PC-9 (cell line): ENCODE results near the gene GALK1. TPM values are rescaled to one million over a fixed set of nuclear protein-coding genes. Genes with fewer than 3 reads are reported as not detected.

Experiments
- BruUV-seq: library from RNA; stranded (reverse); fragments of 400-500 nt; replicated peaks from 2 replicates; lab custom pipeline; 2021; lab: Mats Ljungman, UMichigan
- CTCF ChIA-PET: fragments of 300-600 bp; sonication (Branson Sonifier 250); formaldehyde crosslinking; loops from one replicate; lab custom pipeline; 2022; ENCODE audit warnings: antibody characterized with exemption; lab: Charles Lee
- POLR2A ChIA-PET: fragments of 300-600 bp; sonication (Branson Sonifier 250); formaldehyde crosslinking; loops from one replicate; lab custom pipeline; 2022; ENCODE audit warnings: antibody characterized with exemption; ENCODE audit not compliant: unreplicated experiment; lab: Charles Lee
- DNase-seq, 2 experiments: peaks; one replicate each; pipeline versions ENCODE4 v3.0.0 to v3.0.0-alpha.2; 2015 to 2022; ENCODE audit warnings: mixed read lengths in 1 of 2
- H2AFZ ChIP-seq: fragments of 200-600 bp; sonication (generic); 2 replicates; pipeline ENCODE4 v1.8.1; 2017; ENCODE audit warnings: antibody characterized with exemption
- H3F3A ChIP-seq: fragments of 200-600 bp; sonication (generic); 2 replicates; pipeline ENCODE4 v1.8.1; 2017; ENCODE audit warnings: antibody characterized with exemption, mild to moderate bottlenecking, low read depth; ENCODE audit not compliant: insufficient read depth
- H3K27ac ChIP-seq: fragments of 200-600 bp; sonication (generic); 2 replicates; pipeline ENCODE4 v1.6.1; 2016; ENCODE audit warnings: mixed run types
- H3K27me3 ChIP-seq: fragments of 200-600 bp; sonication (generic); 2 replicates; pipeline ENCODE4 v1.6.1; 2016; ENCODE audit warnings: low read depth, mixed run types; ENCODE audit not compliant: insufficient read depth
- H3K36me3 ChIP-seq: fragments of 200-600 bp; sonication (generic); 2 replicates; pipeline ENCODE4 v1.6.1; 2016; ENCODE audit warnings: low read depth, mixed run types
- H3K4me1 ChIP-seq: fragments of 200-600 bp; sonication (generic); replicated peaks from 2 replicates; pipeline ENCODE4 v1.6.1; 2016; ENCODE audit warnings: mixed run types; ENCODE audit not compliant: insufficient read depth
- H3K4me2 ChIP-seq: fragments of 200-600 bp; sonication (generic); 2 replicates; pipeline ENCODE4 v1.6.1; 2017; ENCODE audit warnings: mixed run types
- H3K4me3 ChIP-seq: fragments of 200-600 bp; sonication (generic); 2 replicates; pipeline ENCODE4 v1.6.1; 2016; ENCODE audit warnings: mixed run types
- H3K79me2 ChIP-seq: fragments of 200-600 bp; sonication (generic); 2 replicates; pipeline ENCODE4 v1.6.1; 2017; ENCODE audit warnings: low read depth, mixed run types
- H3K9me2 ChIP-seq: fragments of 200-600 bp; sonication (generic); 2 replicates; pipeline ENCODE4 v1.8.1; 2017; ENCODE audit warnings: mild to moderate bottlenecking; ENCODE audit not compliant: insufficient read depth
- H3K9me3 ChIP-seq: fragments of 200-600 bp; sonication (generic); 2 replicates; pipeline ENCODE4 v1.8.1; 2016; ENCODE audit warnings: low read depth; ENCODE audit not compliant: insufficient read depth
- H4K20me1 ChIP-seq: fragments of 200-600 bp; sonication (generic); 2 replicates; pipeline ENCODE4 v1.8.1; 2017; ENCODE audit not compliant: insufficient read depth
- CTCF ChIP-seq: fragments of 200-600 bp; sonication (generic); conservative IDR thresholded peaks from 2 replicates; pipeline ENCODE4 v1.6.1; 2017; ENCODE audit warnings: mixed run types, antibody characterized with exemption, mild to moderate bottlenecking, moderate library complexity
- EZH2 ChIP-seq: fragments of 200-600 bp; sonication (generic); IDR thresholded peaks from 2 replicates; pipeline ENCODE4 v1.8.0; 2017; ENCODE audit warnings: antibody characterized with exemption, low read depth
- intact Hi-C: fragments of 100-400 bp; cut with micrococcal nuclease; formaldehyde crosslinking; loops from one replicate; pipeline ENCODE4 v1.10.0; 2022; ENCODE audit not compliant: unreplicated experiment
- total RNA-seq: library from RNA; stranded (reverse); gene quantifications from 2 replicates; pipeline ENCODE4 v1.2.3, GENCODE V29; 2021

The GALK1 gene
- total RNA-seq, 1 experiment from 2014 or later = 12.8 TPM

- H3K36me3 ChIP-seq = peaks cover 21% of the 10 kb centered on the region
- no peak overlapping the region for H2AFZ ChIP-seq
- H3K4me1 ChIP-seq = peaks cover 28% of the 10 kb centered on the region
- no peaks in the 10 kb centered on the region for H3K9me3 ChIP-seq
- peak overlapping the region; percentile 96 for H3K4me3 ChIP-seq
- no peak for TF ChIP-seq EZH2
- no peak for TF ChIP-seq CTCF
- peaks cover 26% of the 10 kb centered on the region for H4K20me1 ChIP-seq
- BruUV-seq = TSS peak; percentile 89
- intact Hi-C loops = loop anchor here (1.0 kb wide), 4 partner anchors 15 to 43 kb away; no protein-coding TSS in a partner anchor
- POLR2A ChIA-PET = interaction anchor here (0.5 to 1.9 kb wide), 10 partner anchors 15 to 283 kb away, joined by 3 to 18 read pairs (median 4); no protein-coding TSS in a partner anchor
- no peak for DNase-seq
- CTCF ChIA-PET = interaction anchor here (0.6 to 2.5 kb wide), 4 partner anchors 10 to 52 kb away, joined by 3 to 9 read pairs (median 4); no protein-coding TSS in a partner anchor
- H3K79me2 ChIP-seq = peaks cover 45% of the 10 kb centered on the region
- H3F3A ChIP-seq = peaks cover 31% of the 10 kb centered on the region
- no peaks in the 10 kb centered on the region for H3K9me2 ChIP-seq
- peak overlapping the region; percentile 76 for H3K4me2 ChIP-seq
- peak overlapping the region; percentile 38 for H3K27ac ChIP-seq
- no peaks in the 10 kb centered on the region for H3K27me3 ChIP-seq
Measured at GRCh38 chr17:75722542-75723095, 42.4 kb downstream of the GALK1 start.

DNA sequence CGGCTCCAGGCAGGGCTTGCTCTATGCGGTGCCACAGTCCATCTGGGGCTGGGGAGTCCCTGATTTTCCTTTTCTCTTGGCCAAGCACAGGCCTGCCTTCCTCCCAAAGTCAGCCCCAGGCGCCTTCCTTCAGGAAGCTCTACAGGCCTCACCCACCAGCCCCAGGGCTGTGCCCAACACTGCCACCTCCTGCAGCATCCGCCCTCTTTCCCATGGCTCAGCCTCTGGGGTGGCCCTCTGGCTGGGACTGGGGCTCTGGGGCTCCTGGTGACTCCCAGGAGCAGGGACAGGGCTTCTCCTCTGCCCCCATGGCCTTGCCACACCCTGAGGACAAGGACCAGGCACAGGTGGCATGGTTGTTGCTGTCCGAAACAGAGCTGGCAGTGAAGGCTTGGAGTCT is 42.9 kb downstream of the GALK1 start:
- Histone ChIP-seq H3F3A (peaks cover 31% of the 10 kb centered on the region), H3K27ac (peak overlapping the region; percentile 38), H3K4me1 (peaks cover 28% of the 10 kb centered on the region), H3K4me3 (peak overlapping the region; percentile 96), H3K79me2 (peaks cover 45% of the 10 kb centered on the region), H3K36me3 (peaks cover 21% of the 10 kb centered on the region), H3K27me3 (no peaks in the 10 kb centered on the region), H3K9me2 (no peaks in the 10 kb centered on the region), H4K20me1 (peaks cover 26% of the 10 kb centered on the region), H3K4me2 (peak overlapping the region; percentile 76), H3K9me3 (no peaks in the 10 kb centered on the region), H2AFZ (no peak overlapping the region)
- ChIA-PET CTCF (interaction anchor here (0.6 to 2.5 kb wide), 4 partner anchors 9 to 53 kb away, joined by 3 to 9 read pairs (median 4); no protein-coding TSS in a partner anchor), POLR2A (interaction anchor here (0.6 to 1.9 kb wide), 9 partner anchors 15 to 284 kb away, joined by 3 to 18 read pairs (median 4); no protein-coding TSS in a partner anchor)
- BruUV-seq = no TSS peak
- intact Hi-C loops = no loop called here
- no peak for TF ChIP-seq CTCF
- DNase-seq = peak; percentile 39 to 52

GRCh38 chr17:75721463-75722011 is 43.5 kb downstream of the GALK1 start:
- peaks cover 28% of the 10 kb centered on the region for H3K4me1 ChIP-seq
- intact Hi-C loops = no loop called here
- TF ChIP-seq EZH2 = no peak
- TF ChIP-seq CTCF = no peak
- POLR2A ChIA-PET = interaction anchor here (0.6 to 1.9 kb wide), 14 partner anchors 15 to 649 kb away, joined by 3 to 18 read pairs (median 4); partner anchors contain the start of gene SMIM5
- H3K27ac ChIP-seq = peak overlapping the region; percentile 38
- DNase-seq = no peak
- H3F3A ChIP-seq = peaks cover 31% of the 10 kb centered on the region
- CTCF ChIA-PET = interaction anchor here (0.7 to 2.5 kb wide), 4 partner anchors 14 to 41 kb away, joined by 4 to 9 read pairs (median 5); no protein-coding TSS in a partner anchor
- H2AFZ ChIP-seq = peak overlapping the region; percentile 79
- H3K9me3 ChIP-seq = no peaks in the 10 kb centered on the region
- peaks cover 45% of the 10 kb centered on the region for H3K79me2 ChIP-seq
- peaks cover 19% of the 10 kb centered on the region for H3K36me3 ChIP-seq
- H3K4me3 ChIP-seq = peak overlapping the region; percentile 96
- TSS peak; percentile 61 for BruUV-seq
- no peaks in the 10 kb centered on the region for H3K27me3 ChIP-seq
- H3K9me2 ChIP-seq = no peaks in the 10 kb centered on the region
- peak overlapping the region; percentile 76 for H3K4me2 ChIP-seq
- H4K20me1 ChIP-seq = peaks cover 26% of the 10 kb centered on the region
